BE2C (cell line): ENCODE data around the gene PCNT.
"Not testable (repeated sequence)": the region's sequence is repeated elsewhere in the genome, so short reads cannot be mapped to it uniquely, and the experiment has no call there.

Source experiments
- DNase-seq: peaks from one replicate; pipeline ENCODE4 v3.0.0-alpha.2; 2020
- H3K27me3 ChIP-seq: fragments of 250-450 bp; sonication (Bioruptor Pico); 2 replicates; pipeline ENCODE4 v1.5.1; 2020; ENCODE audit warnings: mild to moderate bottlenecking
- H3K36me3 ChIP-seq: fragments of 250-450 bp; sonication (Bioruptor Pico); 2 replicates; pipeline ENCODE4 v1.5.1; 2020; ENCODE audit warnings: mild to moderate bottlenecking
- H3K4me1 ChIP-seq: fragments of 250-450 bp; sonication (Bioruptor Pico); 2 replicates; pipeline ENCODE4 v1.5.1; 2020
- H3K4me3 ChIP-seq: 2 replicates; pipeline ENCODE4 v1.5.1; 2011; ENCODE audit warnings: low read depth, low read length
- H3K9me3 ChIP-seq: fragments of 250-450 bp; sonication (Bioruptor Pico); 2 replicates; pipeline ENCODE4 v1.5.1; 2020
- TF ChIP-seq, protein P1 (sequence below): IDR thresholded peaks from 2 replicates; pipeline ENCODE4 v1.5.1; 2012; ENCODE audit warnings: mild to moderate bottlenecking, low read depth, low read length

The PCNT gene

DNA sequence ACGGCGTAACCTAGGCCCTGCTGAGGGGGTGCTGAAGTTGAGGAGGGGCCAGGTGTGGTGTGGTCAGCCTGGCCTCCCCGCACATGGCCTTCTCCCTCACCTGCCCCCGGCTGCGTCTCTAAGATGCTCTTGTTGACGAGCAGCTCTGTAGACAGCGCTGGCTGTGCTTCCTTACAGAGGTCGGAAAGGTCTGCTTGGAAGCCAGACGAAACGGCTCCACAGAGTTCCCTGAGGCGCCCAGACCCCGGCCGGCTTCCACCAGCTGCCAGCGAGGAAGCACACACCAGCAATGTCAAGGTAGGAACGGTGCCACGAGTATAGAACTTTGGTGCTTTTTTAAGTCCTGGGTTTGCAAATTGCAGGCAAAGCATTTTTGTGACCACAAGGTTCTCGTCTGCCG lies 116.0 kb downstream of the PCNT start:
- peaks cover 61% of the 10 kb centered on the region for H3K36me3 ChIP-seq
- no peaks in the 10 kb centered on the region for H3K9me3 ChIP-seq
- TF ChIP-seq, protein P1, sequence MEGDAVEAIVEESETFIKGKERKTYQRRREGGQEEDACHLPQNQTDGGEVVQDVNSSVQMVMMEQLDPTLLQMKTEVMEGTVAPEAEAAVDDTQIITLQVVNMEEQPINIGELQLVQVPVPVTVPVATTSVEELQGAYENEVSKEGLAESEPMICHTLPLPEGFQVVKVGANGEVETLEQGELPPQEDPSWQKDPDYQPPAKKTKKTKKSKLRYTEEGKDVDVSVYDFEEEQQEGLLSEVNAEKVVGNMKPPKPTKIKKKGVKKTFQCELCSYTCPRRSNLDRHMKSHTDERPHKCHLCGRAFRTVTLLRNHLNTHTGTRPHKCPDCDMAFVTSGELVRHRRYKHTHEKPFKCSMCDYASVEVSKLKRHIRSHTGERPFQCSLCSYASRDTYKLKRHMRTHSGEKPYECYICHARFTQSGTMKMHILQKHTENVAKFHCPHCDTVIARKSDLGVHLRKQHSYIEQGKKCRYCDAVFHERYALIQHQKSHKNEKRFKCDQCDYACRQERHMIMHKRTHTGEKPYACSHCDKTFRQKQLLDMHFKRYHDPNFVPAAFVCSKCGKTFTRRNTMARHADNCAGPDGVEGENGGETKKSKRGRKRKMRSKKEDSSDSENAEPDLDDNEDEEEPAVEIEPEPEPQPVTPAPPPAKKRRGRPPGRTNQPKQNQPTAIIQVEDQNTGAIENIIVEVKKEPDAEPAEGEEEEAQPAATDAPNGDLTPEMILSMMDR, result no peak
- H3K4me3 ChIP-seq, result no peak overlapping the region
- no peaks in the 10 kb centered on the region for H3K4me1 ChIP-seq
- no peaks in the 10 kb centered on the region for H3K27me3 ChIP-seq
- DNase-seq, result no peak

GRCh38 chr21:46441331-46441730 lies 117.4 kb downstream of the PCNT start:
- Histone ChIP-seq H3K4me1 (no peaks in the 10 kb centered on the region), H3K9me3 (no peaks in the 10 kb centered on the region), H3K36me3 (peaks cover 61% of the 10 kb centered on the region), H3K27me3 (no peaks in the 10 kb centered on the region), H3K4me3 (no peak overlapping the region)
- DNase-seq, result no peak
- TF ChIP-seq, protein P1, result no peak

DNA sequence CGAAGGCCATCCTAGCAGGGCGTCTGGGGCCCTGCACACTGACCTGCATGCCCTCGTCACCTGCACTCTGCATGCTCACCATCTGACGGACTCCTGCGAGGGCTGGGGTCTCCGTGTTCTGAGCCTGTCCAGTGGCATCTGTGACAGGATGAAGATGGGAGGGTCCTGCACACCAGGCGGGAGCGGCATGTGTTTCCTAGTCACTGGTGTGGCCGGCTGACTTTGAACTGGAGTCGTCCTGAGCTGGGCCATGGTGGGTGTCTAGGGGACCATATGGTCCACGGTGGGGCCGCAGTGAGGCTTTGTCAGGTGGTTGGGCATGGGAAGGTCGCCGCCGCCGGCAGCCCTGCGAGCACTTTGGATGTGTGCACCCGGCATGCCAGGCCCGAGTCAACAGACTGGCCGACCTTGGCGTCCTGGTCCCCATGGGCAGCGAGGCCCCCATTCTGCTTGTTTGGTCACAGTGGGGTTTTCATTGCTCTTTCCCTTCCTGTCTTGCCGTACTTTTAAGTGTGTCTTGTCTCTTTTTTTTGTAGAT lies 118.1 kb downstream of the PCNT start:
- H3K27me3 ChIP-seq, result no peaks in the 10 kb centered on the region
- H3K36me3 ChIP-seq, result peaks cover 66% of the 10 kb centered on the region
- H3K4me1 ChIP-seq, result no peaks in the 10 kb centered on the region
- no peaks in the 10 kb centered on the region for H3K9me3 ChIP-seq
- TF ChIP-seq, protein P1, result no peak
- no peak overlapping the region for H3K4me3 ChIP-seq
- no peak for DNase-seq

DNA sequence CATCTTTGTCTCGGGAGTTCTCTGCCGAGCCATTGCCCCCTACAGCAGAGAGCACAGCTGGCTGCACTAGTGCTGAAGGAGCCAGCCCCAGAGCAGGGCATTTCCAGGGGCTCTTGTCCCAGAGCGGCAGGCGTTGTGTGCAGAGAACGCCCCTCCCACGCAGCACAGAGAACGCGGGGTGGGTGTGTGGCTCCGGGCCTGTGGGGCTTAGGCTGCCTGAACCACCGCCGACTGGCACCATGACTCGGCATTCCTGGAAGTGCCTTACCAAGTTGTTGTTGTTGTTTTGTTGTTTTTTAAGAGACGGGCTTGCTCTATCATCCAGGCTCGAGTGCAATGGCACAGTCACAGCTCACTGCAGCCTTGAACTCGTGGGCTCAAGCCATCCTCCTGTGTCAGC lies 119.0 kb downstream of the PCNT start:
- no peak for DNase-seq
- Histone ChIP-seq H3K4me3 (no peak overlapping the region), H3K9me3 (no peaks in the 10 kb centered on the region), H3K27me3 (no peaks in the 10 kb centered on the region), H3K4me1 (no peaks in the 10 kb centered on the region), H3K36me3 (peaks cover 65% of the 10 kb centered on the region)
- TF ChIP-seq, protein P1, result no peak

- TF ChIP-seq, protein P1, result no peak
- H3K36me3 ChIP-seq, result peaks cover 60% of the 10 kb centered on the region
- DNase-seq, result no peak
Observed at GRCh38 chr21:46443910-46444309, 120.0 kb downstream of the PCNT start.

DNA sequence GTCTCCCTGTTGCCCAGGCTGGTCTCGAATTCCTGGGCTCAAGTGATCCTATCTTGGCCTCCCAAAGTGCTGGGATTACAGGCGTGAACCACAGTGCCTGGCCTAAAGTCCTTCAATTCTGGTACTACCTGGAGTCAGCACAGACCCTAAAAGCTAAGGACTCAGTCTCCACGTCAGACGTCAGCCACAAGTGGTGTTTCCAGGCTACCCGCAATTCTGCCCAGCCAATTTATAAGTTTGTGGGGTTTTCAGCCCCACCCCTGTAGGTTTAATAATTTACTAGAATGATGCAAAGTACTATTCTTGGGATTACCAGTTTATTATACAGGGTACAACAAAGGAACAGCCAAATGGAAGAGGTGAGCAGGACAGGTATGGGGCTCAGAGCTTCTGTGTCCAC lies 124.2 kb downstream of the PCNT start:
- Histone ChIP-seq H3K4me1 (no peaks in the 10 kb centered on the region), H3K4me3 (no peak overlapping the region)

More at GRCh38 chr21:46443910-46444309, 120.0 kb downstream of the PCNT start:
- Histone ChIP-seq H3K9me3 (no peaks in the 10 kb centered on the region; the same call in 1 of the 2 replicates), H3K4me3 (no peak overlapping the region), H3K27me3 (no peaks in the 10 kb centered on the region), H3K4me1 (no peaks in the 10 kb centered on the region)

DNA sequence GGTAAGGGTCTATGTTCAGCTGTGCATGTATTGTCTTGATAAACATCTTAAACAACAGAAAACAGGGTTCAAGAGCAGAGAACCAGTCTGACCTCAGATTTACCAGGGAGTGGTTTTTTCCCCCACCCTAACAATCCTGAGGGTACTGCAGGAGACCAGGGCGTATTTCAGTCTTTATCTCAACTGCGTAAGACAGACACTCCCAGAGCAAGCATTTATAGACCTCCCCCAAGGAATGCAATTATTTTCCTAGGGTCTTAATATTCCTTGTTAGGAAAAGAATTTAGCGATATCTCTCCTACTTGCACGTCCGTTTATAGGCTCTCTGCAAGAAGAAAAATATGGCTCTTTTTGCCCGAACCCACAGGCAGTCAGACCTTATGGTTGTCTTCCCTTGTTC lies 124.9 kb downstream of the PCNT start:
- not testable (repeated sequence) for H3K9me3 ChIP-seq, DNase-seq, H3K27me3 ChIP-seq, H3K4me1 ChIP-seq, H3K4me3 ChIP-seq
- H3K36me3 ChIP-seq, result peaks cover 17% of the 10 kb centered on the region

More for the DNA sequence above, 124.2 kb downstream of the PCNT start:
- H3K27me3 ChIP-seq, result no peaks in the 10 kb centered on the region
- H3K36me3 ChIP-seq, result peaks cover 19% of the 10 kb centered on the region
- DNase-seq, result no peak
- H3K9me3 ChIP-seq, result no peaks in the 10 kb centered on the region; the same call in 1 of the 2 replicates
- TF ChIP-seq, protein P1, result no peak
